GM19438 (cell line): ENCODE measurements around the gene NQO1.

Source experiments
- ATAC-seq: cut with Tn5 transposase; IDR thresholded peaks from one replicate; pipeline ENCODE4 v1.9.1; 2021; ENCODE audit warnings: low read depth; ENCODE audit not compliant: unreplicated experiment

Gene NQO1

GRCh38 chr16:69707920-69708683 lies 18.3 kb downstream of the NQO1 start:
- ATAC-seq, result no peak

DNA sequence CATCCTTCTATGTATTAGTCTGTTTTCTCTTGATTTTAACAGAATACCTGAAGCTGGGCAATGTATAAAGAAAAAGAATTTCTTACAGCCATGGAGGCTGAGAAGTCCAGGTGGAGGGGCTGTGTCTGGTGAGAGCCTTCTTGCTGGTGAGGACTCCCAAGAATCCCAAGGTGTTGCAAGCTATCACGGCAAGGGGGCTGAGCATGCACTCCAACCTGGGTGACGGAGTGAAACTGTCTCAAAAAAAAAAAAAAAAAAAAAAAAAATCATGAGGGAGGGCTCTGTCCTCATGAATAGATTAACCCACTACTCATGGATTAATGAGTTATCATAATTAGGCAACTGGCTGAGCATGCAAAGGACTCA lies 19.4 kb downstream of the NQO1 start:
- ATAC-seq, result no peak

GRCh38 chr16:69706256-69706974 lies 19.9 kb downstream of the NQO1 start:
- ATAC-seq, result no peak

- ATAC-seq, result no peak
These were observed 22.7 kb downstream of the NQO1 start for GRCh38 chr16:69703638-69704037.

- no peak for ATAC-seq
These were observed 24.5 kb downstream of the NQO1 start for GRCh38 chr16:69701866-69702265.

GRCh38 chr16:69701452-69701851 lies 24.9 kb downstream of the NQO1 start:
- ATAC-seq, result no peak

GRCh38 chr16:69699915-69700314 lies 26.4 kb downstream of the NQO1 start:
- ATAC-seq, result no peak

DNA sequence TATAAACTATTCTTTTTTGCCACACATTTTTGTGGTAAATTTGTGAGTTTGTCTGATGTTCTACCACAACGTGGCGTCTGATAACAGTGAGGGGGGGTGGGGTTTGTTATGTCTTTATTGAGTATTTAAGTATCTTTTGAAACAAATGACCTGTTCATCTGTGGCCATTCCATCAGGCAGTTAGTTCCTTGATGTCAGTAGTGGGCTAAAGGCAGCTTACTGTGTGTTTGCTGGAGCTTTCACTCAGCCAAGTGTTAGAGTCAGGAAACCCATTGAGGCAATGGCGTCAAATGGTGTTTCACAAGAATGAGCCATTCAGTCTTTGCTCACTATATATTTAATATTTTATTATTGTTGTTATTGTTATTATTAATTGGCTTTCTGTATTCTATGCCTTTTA lies 28.0 kb downstream of the NQO1 start:
- ATAC-seq, result no peak

- ATAC-seq, result no peak
These were observed 32.4 kb downstream of the NQO1 start for GRCh38 chr16:69693916-69694315.

- ATAC-seq, result no peak
These were observed 34.1 kb downstream of the NQO1 start for GRCh38 chr16:69691980-69692911.

- no peak for ATAC-seq
These were observed 37.8 kb downstream of the NQO1 start for GRCh38 chr16:69688589-69688988.

- ATAC-seq, result no peak
These were observed 46.0 kb downstream of the NQO1 start for GRCh38 chr16:69680358-69680757.

- ATAC-seq, result no peak
These were observed 53.2 kb downstream of the NQO1 start for GRCh38 chr16:69672998-69673713.

DNA sequence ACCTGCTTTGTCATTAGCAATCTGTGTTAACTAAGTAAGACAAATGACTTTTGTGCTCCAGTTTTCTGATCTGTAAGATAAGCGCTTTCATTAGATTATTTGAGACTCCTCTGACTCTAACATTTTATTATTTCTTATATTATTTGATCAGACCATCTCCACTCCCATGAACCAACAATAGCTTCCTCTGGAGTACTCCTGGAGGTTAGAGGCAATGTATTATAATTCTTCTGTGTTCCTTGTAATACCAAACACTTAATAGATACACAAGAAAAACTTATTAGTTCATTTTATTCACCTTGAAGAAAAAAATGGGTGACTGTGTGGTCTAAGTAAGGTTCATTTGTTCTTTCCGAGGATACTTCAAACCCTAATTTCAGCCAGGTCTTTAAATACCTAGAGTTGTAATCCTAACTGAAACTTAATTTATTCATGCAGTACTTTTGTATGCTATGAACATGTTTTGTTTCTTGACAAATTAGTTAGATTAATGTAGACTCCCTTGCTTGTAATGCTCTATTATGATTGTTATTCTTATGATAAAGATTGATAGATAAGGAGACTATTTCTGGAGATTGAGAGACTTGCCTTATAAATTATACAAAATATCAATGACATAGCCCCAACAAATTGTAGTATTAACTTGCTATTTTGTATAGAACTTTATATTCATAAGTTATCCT lies 53.9 kb downstream of the NQO1 start:
- ATAC-seq, result no peak

DNA sequence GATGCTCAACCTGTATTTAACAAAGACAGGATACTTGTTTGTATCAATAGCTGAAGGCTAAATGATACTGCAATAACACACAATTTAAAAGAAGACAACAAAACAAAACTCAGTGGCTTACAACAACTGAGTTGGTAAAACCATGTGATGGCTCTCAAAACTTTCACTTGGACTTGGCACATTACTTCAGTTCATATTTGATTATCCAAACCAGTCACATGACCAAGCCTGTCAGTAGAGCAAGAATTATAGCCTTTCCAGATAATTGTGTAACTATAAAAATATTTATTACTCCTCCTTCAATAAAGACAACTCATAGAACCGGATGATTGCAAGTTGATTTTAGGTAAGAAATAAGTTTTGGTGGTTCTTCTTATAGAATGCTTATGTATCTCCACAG lies 56.8 kb downstream of the NQO1 start:
- no peak for ATAC-seq

DNA sequence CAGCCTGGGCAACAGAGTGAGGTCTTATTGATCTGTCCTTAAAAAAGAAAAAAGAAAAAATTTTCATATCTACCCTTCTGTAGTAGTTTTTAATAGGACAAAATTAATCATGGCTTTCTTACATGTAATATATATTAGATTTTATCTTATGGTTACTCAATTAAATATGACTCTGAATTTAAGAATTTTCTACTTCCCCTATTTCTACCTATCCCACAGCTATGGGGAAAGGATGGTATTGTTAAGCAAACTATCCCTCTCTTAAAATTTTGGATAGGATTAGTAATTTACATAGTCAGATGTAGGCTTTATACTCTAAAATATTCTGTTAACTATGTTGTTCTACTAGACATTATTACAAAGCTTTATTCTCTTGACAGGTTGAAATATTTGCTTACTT lies 62.5 kb downstream of the NQO1 start:
- no peak for ATAC-seq

GRCh38 chr16:69662901-69663300 lies 63.5 kb downstream of the NQO1 start:
- no peak for ATAC-seq

GRCh38 chr16:69660166-69660565 lies 66.2 kb downstream of the NQO1 start:
- no peak for ATAC-seq
